ENCODE measurements around the gene PLCB2.

- TF ChIP-seq, protein P1, sequence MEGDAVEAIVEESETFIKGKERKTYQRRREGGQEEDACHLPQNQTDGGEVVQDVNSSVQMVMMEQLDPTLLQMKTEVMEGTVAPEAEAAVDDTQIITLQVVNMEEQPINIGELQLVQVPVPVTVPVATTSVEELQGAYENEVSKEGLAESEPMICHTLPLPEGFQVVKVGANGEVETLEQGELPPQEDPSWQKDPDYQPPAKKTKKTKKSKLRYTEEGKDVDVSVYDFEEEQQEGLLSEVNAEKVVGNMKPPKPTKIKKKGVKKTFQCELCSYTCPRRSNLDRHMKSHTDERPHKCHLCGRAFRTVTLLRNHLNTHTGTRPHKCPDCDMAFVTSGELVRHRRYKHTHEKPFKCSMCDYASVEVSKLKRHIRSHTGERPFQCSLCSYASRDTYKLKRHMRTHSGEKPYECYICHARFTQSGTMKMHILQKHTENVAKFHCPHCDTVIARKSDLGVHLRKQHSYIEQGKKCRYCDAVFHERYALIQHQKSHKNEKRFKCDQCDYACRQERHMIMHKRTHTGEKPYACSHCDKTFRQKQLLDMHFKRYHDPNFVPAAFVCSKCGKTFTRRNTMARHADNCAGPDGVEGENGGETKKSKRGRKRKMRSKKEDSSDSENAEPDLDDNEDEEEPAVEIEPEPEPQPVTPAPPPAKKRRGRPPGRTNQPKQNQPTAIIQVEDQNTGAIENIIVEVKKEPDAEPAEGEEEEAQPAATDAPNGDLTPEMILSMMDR (IDR thresholded peaks at IDR 0.05) = no peak
- TF ChIP-seq POLR2A (IDR thresholded peaks at IDR 0.05) = no peak
These were observed 65.1 kb downstream of the PLCB2 start for GRCh38 chr15:40242601-40243000.

Measured in lower leg skin (tissue), 3 donors.